Limb (tissue), 2 donors: ENCODE data around the gene SPSB4.
A peak's percentile ranks its signal among the peaks of the same experiment; 100 is the strongest.

Source experiments
- DNase-seq, 2 donors: peaks; one replicate each; pipeline ENCODE4 v3.0.0-alpha.2; 2016; ENCODE audit errors: extremely low spot score in 2 of 2

SPSB4 gene

GRCh38 chr3:141150081-141150830 lies 99.1 kb downstream of the SPSB4 start:
- DNase-seq = no peak

GRCh38 chr3:141150931-141151330 lies 99.8 kb downstream of the SPSB4 start:
- no peak for DNase-seq

GRCh38 chr3:141151439-141151838 lies 100.3 kb downstream of the SPSB4 start:
- DNase-seq = no peak

GRCh38 chr3:141152130-141152529 lies 101.0 kb downstream of the SPSB4 start:
- DNase-seq = no peak

GRCh38 chr3:141152801-141153678 lies 101.9 kb downstream of the SPSB4 start:
- no peak for DNase-seq

GRCh38 chr3:141153679-141153966 lies 102.5 kb downstream of the SPSB4 start:
- no peak for DNase-seq

- DNase-seq = no peak
These were observed 113.7 kb downstream of the SPSB4 start for GRCh38 chr3:141164852-141165251.

GRCh38 chr3:141167681-141168080 lies 116.5 kb downstream of the SPSB4 start:
- no peak for DNase-seq

GRCh38 chr3:141170678-141171295 lies 119.6 kb downstream of the SPSB4 start:
- DNase-seq = no peak

- DNase-seq = no peak
These were observed 123.5 kb downstream of the SPSB4 start for GRCh38 chr3:141174674-141175073.

GRCh38 chr3:141176775-141177174 lies 125.6 kb downstream of the SPSB4 start:
- DNase-seq = no peak

GRCh38 chr3:141178026-141178425 lies 126.9 kb downstream of the SPSB4 start:
- DNase-seq = no peak

GRCh38 chr3:141178551-141178950 lies 127.4 kb downstream of the SPSB4 start:
- DNase-seq = no peak

GRCh38 chr3:141179983-141180382 lies 128.8 kb downstream of the SPSB4 start:
- DNase-seq = no peak

GRCh38 chr3:141181196-141181595 lies 130.0 kb downstream of the SPSB4 start:
- DNase-seq = no peak

- DNase-seq = no peak
These were observed 130.7 kb downstream of the SPSB4 start for GRCh38 chr3:141181819-141182218.

GRCh38 chr3:141183606-141184005 lies 132.5 kb downstream of the SPSB4 start:
- peak in 1 of 2 donors; percentile 27 for DNase-seq

- DNase-seq = no peak
These were observed 133.3 kb downstream of the SPSB4 start for GRCh38 chr3:141184430-141184829.

GRCh38 chr3:141191097-141191749 lies 140.1 kb downstream of the SPSB4 start:
- no peak for DNase-seq

GRCh38 chr3:141192345-141192744 lies 141.2 kb downstream of the SPSB4 start:
- DNase-seq = peak; percentile 92 to 99

- no peak for DNase-seq
These were observed 142.1 kb downstream of the SPSB4 start for GRCh38 chr3:141193066-141193830.
